ENCODE results near the gene NEU4.
"Not testable (repeated sequence)": the region's sequence is repeated elsewhere in the genome, so short reads cannot be mapped to it uniquely, and the experiment has no call there.

NEU4 gene

GRCh38 chr2:241796610-241797138 is 12.3 kb upstream of the NEU4 start:
- H3K4me3 ChIP-seq (replicated peaks in 1 of 2; ENCODE audit: low read depth in 2 of 2, low read length in 2 of 2): no peak overlapping the region
- DNase-seq (ENCODE audit: low read depth in 2 of 2): no peak
- no peak for TF ChIP-seq CTCF (IDR thresholded peaks at IDR 0.05; ENCODE audit: low read depth, low read length)

- no peak overlapping the region for H3K4me3 ChIP-seq (replicated peaks in 1 of 2; ENCODE audit: low read depth in 2 of 2, low read length in 2 of 2)
- DNase-seq (ENCODE audit: low read depth in 2 of 2): no peak
- TF ChIP-seq CTCF (IDR thresholded peaks at IDR 0.05; ENCODE audit: low read depth, low read length): no peak
Measured at GRCh38 chr2:241797441-241798080, 11.4 kb upstream of the NEU4 start.

GRCh38 chr2:241798081-241798630 is 10.8 kb upstream of the NEU4 start:
- TF ChIP-seq CTCF (IDR thresholded peaks at IDR 0.05; ENCODE audit: low read depth, low read length): no peak
- no peak for DNase-seq (ENCODE audit: low read depth in 2 of 2)
- no peak overlapping the region for H3K4me3 ChIP-seq (replicated peaks in 1 of 2; ENCODE audit: low read depth in 2 of 2, low read length in 2 of 2)

GRCh38 chr2:241798631-241799521 is 10.1 kb upstream of the NEU4 start:
- no peak for DNase-seq (ENCODE audit: low read depth in 2 of 2)
- H3K4me3 ChIP-seq (replicated peaks in 1 of 2; ENCODE audit: low read depth in 2 of 2, low read length in 2 of 2): no peak overlapping the region
- TF ChIP-seq CTCF (IDR thresholded peaks at IDR 0.05; ENCODE audit: low read depth, low read length): no peak

- H3K4me3 ChIP-seq (replicated peaks in 1 of 2; ENCODE audit: low read depth in 2 of 2, low read length in 2 of 2): no peak overlapping the region
- TF ChIP-seq CTCF (IDR thresholded peaks at IDR 0.05; ENCODE audit: low read depth, low read length): no peak
- DNase-seq (ENCODE audit: low read depth in 2 of 2): no peak
Measured at GRCh38 chr2:241799522-241800197, 9.3 kb upstream of the NEU4 start.

GRCh38 chr2:241800198-241800903 is 8.6 kb upstream of the NEU4 start:
- H3K4me3 ChIP-seq (replicated peaks in 1 of 2; ENCODE audit: low read depth in 2 of 2, low read length in 2 of 2); DNase-seq (ENCODE audit: low read depth in 2 of 2): not testable (repeated sequence)

Measured in cardiac fibroblast (primary cell).